Keratinocyte (primary cell): Measurements from ENCODE around the gene OTX2. TPM values are rescaled to one million over a fixed set of nuclear protein-coding genes. Genes with fewer than 3 reads are reported as not detected.
A peak's percentile ranks its signal among the peaks of the same experiment; 100 is the strongest.

Experiments
- DNase-seq: peaks from one replicate; pipeline ENCODE4 v3.0.0-alpha.2; 2011; ENCODE audit warnings: low read depth, missing footprints, low spot score
- FAIRE-seq: peaks from 2 replicates; lab custom pipeline; 2011; peaks lifted over from hg19 to GRCh38; lab: Jason Lieb, UNC
- H2AFZ ChIP-seq: 2 replicates; pipeline ENCODE4 v1.6.0; 2012; ENCODE audit warnings: low read length, control low read depth, inconsistent platforms; ENCODE audit not compliant: control insufficient read depth
- H3K27ac ChIP-seq: 2 replicates; pipeline ENCODE4 v1.5.1; 2011; ENCODE audit warnings: low read length; ENCODE audit not compliant: control insufficient read depth, insufficient read depth
- H3K27me3 ChIP-seq: 3 replicates; pipeline ENCODE4 v1.6.0; 2011; ENCODE audit warnings: low read length; ENCODE audit not compliant: control insufficient read depth, insufficient read depth; ENCODE audit errors: extremely low read depth
- H3K36me3 ChIP-seq, 2 experiments: 2 replicates in 1 of 2; 3 replicates in 1 of 2; pipeline ENCODE4 v1.5.1; 2011; ENCODE audit warnings: low read length in 2 of 2, mild to moderate bottlenecking in 1 of 2; ENCODE audit not compliant: control insufficient read depth in 2 of 2, insufficient read depth in 2 of 2; ENCODE audit errors: extremely low read depth in 1 of 2
- H3K4me1 ChIP-seq: 3 replicates; pipeline ENCODE4 v1.5.1; 2011; ENCODE audit warnings: low read length; ENCODE audit not compliant: control insufficient read depth, insufficient read depth; ENCODE audit errors: extremely low read depth
- H3K4me2 ChIP-seq: 3 replicates; pipeline ENCODE4 v1.6.0; 2011; ENCODE audit warnings: low read depth, low read length; ENCODE audit not compliant: control insufficient read depth, insufficient read depth; ENCODE audit errors: extremely low read depth
- H3K4me3 ChIP-seq, 3 experiments: fragments of 200-600 bp in 1 of 3; sonication (generic) in 1 of 3; 2 replicates in 2 of 3; 3 replicates in 1 of 3; pipeline ENCODE4 v1.5.1; 2011 to 2016; ENCODE audit warnings: low read length in 3 of 3, mild to moderate bottlenecking in 3 of 3, control low read depth in 2 of 3, inconsistent platforms in 1 of 3, low read depth in 1 of 3, mixed read lengths in 1 of 3, mixed run types in 1 of 3, moderate library complexity in 1 of 3; ENCODE audit not compliant: control insufficient read depth in 2 of 3, insufficient read depth in 2 of 3; ENCODE audit errors: extremely low read depth in 1 of 3
- H3K79me2 ChIP-seq: 2 replicates; pipeline ENCODE4 v1.6.0; 2012; ENCODE audit warnings: low read length; ENCODE audit not compliant: control insufficient read depth, insufficient read depth
- H3K9ac ChIP-seq: 3 replicates; pipeline ENCODE4 v1.6.0; 2011; ENCODE audit warnings: low read length; ENCODE audit not compliant: control insufficient read depth, insufficient read depth; ENCODE audit errors: extremely low read depth
- H3K9me1 ChIP-seq: 3 replicates; pipeline ENCODE4 v1.6.0; 2011; ENCODE audit warnings: low read length; ENCODE audit not compliant: control insufficient read depth, insufficient read depth; ENCODE audit errors: extremely low read depth
- H3K9me3 ChIP-seq: 2 replicates; pipeline ENCODE4 v1.5.1; 2012; ENCODE audit warnings: low read depth, low read length; ENCODE audit not compliant: control insufficient read depth
- H4K20me1 ChIP-seq: 3 replicates; pipeline ENCODE4 v1.6.0; 2011; ENCODE audit warnings: low read length; ENCODE audit not compliant: control insufficient read depth, insufficient read depth; ENCODE audit errors: extremely low read depth
- EZH2 ChIP-seq: IDR thresholded peaks from one replicate; pipeline ENCODE4 v1.6.1; 2012; ENCODE audit warnings: inconsistent platforms, mild to moderate bottlenecking, low read length, moderate library complexity
- dilution Hi-C: fragments of 300-500 bp; cut with MboI; formaldehyde crosslinking; loops from one replicate; pipeline ENCODE4 v1.7.0; 2020; ENCODE audit warnings: low sequenced_read_pairs; ENCODE audit not compliant: extremely low pct_ligation_motif_present
- polyA plus RNA-seq, 5 experiments: library from polyadenylated mRNA; depleted of rRNA in 3 of 5; stranded (reverse) in 3 of 5; stranded (forward) in 1 of 5; unstranded in 1 of 5; fragments of >200 nt; gene quantifications; 1 replicate in 1 of 5; 2 replicates in 3 of 5; 3 replicates in 1 of 5; pipeline versions ENCODE4 v1.2.1 to v1.2.3, GENCODE V29; 2011 to 2012; ENCODE audit warnings: missing spikeins in 2 of 5, low read depth in 1 of 5, low replicate concordance in 1 of 5
- TF ChIP-seq, protein P1 (sequence below), 3 experiments: IDR thresholded peaks in 1 of 3; conservative IDR thresholded peaks in 1 of 3; optimal IDR thresholded peaks in 1 of 3; 2 replicates in 2 of 3; 3 replicates in 1 of 3; pipeline versions ENCODE3 to v1.5.1; 2011; ENCODE audit warnings: low read length in 3 of 3, mild to moderate bottlenecking in 3 of 3, moderate library complexity in 2 of 3, control low read depth in 1 of 3, inconsistent platforms in 1 of 3; ENCODE audit not compliant: insufficient read depth in 2 of 3; ENCODE audit errors: extremely low read depth in 1 of 3

Gene OTX2
- polyA plus RNA-seq, 1 donor (not counting 4 experiments of a cell fraction or from before 2014, with no cell fraction given): not detected

- Histone ChIP-seq H2AFZ (no peak overlapping the region), H3K27me3 (peaks cover 94% of the 10 kb centered on the region), H3K9me3 (peaks cover 4% of the 10 kb centered on the region), H4K20me1 (no peaks in the 10 kb centered on the region), H3K4me2 (no peak overlapping the region), H3K4me1 (no peaks in the 10 kb centered on the region), H3K79me2 (no peaks in the 10 kb centered on the region), H3K36me3 (no peaks in the 10 kb centered on the region), H3K9me1 (no peaks in the 10 kb centered on the region), H3K4me3 (no peak overlapping the region), H3K27ac (no peak overlapping the region), H3K9ac (no peak overlapping the region)
- TF ChIP-seq, protein P1, sequence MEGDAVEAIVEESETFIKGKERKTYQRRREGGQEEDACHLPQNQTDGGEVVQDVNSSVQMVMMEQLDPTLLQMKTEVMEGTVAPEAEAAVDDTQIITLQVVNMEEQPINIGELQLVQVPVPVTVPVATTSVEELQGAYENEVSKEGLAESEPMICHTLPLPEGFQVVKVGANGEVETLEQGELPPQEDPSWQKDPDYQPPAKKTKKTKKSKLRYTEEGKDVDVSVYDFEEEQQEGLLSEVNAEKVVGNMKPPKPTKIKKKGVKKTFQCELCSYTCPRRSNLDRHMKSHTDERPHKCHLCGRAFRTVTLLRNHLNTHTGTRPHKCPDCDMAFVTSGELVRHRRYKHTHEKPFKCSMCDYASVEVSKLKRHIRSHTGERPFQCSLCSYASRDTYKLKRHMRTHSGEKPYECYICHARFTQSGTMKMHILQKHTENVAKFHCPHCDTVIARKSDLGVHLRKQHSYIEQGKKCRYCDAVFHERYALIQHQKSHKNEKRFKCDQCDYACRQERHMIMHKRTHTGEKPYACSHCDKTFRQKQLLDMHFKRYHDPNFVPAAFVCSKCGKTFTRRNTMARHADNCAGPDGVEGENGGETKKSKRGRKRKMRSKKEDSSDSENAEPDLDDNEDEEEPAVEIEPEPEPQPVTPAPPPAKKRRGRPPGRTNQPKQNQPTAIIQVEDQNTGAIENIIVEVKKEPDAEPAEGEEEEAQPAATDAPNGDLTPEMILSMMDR (optimal IDR thresholded peaks at IDR 0.05 in 1 of 3, IDR thresholded peaks at IDR 0.05 in 1 of 3, conservative IDR thresholded peaks at IDR 0.05 in 1 of 3; ENCODE audit: extremely low read depth in 1 of 3, insufficient read depth in 2 of 3, low read length in 3 of 3): no peak
- no peak for TF ChIP-seq EZH2
- FAIRE-seq (no peak), DNase-seq (no peak)
- dilution Hi-C loops: no loop called here
Measured at GRCh38 chr14:56809270-56810146, 771 bp downstream of the OTX2 start.

DNA sequence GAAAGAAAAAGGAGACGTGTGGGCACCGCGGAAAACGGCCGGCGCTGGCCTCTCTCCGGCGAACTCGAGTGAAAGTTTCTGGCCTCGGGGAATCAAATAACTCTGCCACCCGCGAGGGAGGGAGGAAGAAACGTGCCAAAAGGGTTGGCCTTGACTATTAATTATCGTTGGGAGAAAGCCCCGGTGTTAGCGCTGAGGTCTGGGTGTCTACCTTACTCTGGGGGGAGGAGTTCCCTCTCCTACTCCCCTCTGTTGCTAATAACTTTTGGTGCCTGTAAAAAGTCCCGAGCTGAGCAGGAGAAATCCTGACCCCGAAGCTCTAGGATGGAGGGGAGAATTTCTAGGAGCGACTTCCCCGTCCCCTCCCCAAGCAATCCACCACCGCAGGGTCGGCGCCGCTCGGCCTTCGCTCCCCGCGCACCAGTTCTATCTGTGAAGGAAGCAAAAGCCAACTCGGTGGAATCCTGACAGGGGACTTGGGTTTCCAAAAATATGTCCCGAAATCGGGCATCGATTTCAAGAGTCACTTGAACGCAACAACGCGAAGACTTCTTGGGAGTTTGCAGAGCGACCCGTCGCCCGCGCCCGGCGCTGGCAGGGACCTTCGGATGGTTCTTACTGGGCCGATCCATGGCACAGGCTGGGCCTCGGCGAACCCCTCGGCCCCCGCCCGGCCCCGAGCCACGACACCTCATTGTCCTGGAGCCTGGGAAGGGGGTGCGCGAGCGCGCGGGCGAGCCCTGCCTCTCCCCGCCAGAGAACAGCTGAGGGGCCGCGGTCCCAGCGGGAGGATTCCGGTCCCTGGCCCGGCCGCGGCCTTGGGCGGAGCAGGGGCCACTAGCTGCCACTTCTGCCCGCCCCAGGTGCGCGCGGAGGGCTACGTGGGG, 1.7 kb downstream of the OTX2 start:
- Histone ChIP-seq H3K36me3 (no peaks in the 10 kb centered on the region), H3K79me2 (no peaks in the 10 kb centered on the region), H4K20me1 (no peaks in the 10 kb centered on the region), H3K4me1 (no peaks in the 10 kb centered on the region), H3K4me2 (no peak overlapping the region), H3K9me1 (no peaks in the 10 kb centered on the region), H2AFZ (no peak overlapping the region), H3K9me3 (peaks cover 4% of the 10 kb centered on the region), H3K9ac (no peak overlapping the region), H3K4me3 (no peak overlapping the region), H3K27me3 (peaks cover 98% of the 10 kb centered on the region), H3K27ac (no peak overlapping the region)
- TF ChIP-seq, protein P1 (optimal IDR thresholded peaks at IDR 0.05 in 1 of 3, IDR thresholded peaks at IDR 0.05 in 1 of 3, conservative IDR thresholded peaks at IDR 0.05 in 1 of 3; ENCODE audit: extremely low read depth in 1 of 3, insufficient read depth in 2 of 3, low read length in 3 of 3): no peak
- peak; percentile 87 for TF ChIP-seq EZH2
- dilution Hi-C loops: no loop called here
- DNase-seq (no peak), FAIRE-seq (no peak)
